ENCODE data around the gene ANAPC5. TPM values are rescaled to one million over a fixed set of nuclear protein-coding genes. Genes with fewer than 3 reads are reported as not detected.

The ANAPC5 gene
- total and polyA plus RNA-seq, 2 donors (not counting 1 experiment from before 2014, with no cell fraction given) = 113 to 149 TPM

- H3K4me3 ChIP-seq (replicated peaks in 1 of 4; ENCODE audit: control extremely low read depth in 1 of 4, insufficient read depth in 1 of 4, low read depth in 3 of 4, low read length in 4 of 4) = no peak overlapping the region
- no peak for DNase-seq (ENCODE audit: low read depth in 2 of 2)
- no peak overlapping the region for H2AFZ ChIP-seq (ENCODE audit: low read length)
- H3K9me3 ChIP-seq (ENCODE audit: control insufficient read depth, insufficient read depth, low read depth, low read length) = no peaks in the 10 kb centered on the region
- no peaks in the 10 kb centered on the region for H3K79me2 ChIP-seq (ENCODE audit: control insufficient read depth, insufficient read depth, low read length)
- peaks cover 7% of the 10 kb centered on the region for H3K36me3 ChIP-seq (ENCODE audit: control insufficient read depth, insufficient read depth, low read length)
- H3K27me3 ChIP-seq (ENCODE audit: control insufficient read depth, insufficient read depth, low read length) = no peaks in the 10 kb centered on the region
- H4K20me1 ChIP-seq (ENCODE audit: control insufficient read depth, extremely low read depth, insufficient read depth, low read length) = no peaks in the 10 kb centered on the region
- no peaks in the 10 kb centered on the region for H3K4me1 ChIP-seq (ENCODE audit: control insufficient read depth, extremely low read depth, insufficient read depth, low read length)
- H3K27ac ChIP-seq (ENCODE audit: insufficient read depth, low read length) = no peak overlapping the region
- H3K4me2 ChIP-seq (ENCODE audit: extremely low read depth, insufficient read depth, low read length) = no peak overlapping the region
- TF ChIP-seq EZH2 (IDR thresholded peaks at IDR 0.05; ENCODE audit: low read length, missing control alignments) = no peak
- TF ChIP-seq, protein P1, sequence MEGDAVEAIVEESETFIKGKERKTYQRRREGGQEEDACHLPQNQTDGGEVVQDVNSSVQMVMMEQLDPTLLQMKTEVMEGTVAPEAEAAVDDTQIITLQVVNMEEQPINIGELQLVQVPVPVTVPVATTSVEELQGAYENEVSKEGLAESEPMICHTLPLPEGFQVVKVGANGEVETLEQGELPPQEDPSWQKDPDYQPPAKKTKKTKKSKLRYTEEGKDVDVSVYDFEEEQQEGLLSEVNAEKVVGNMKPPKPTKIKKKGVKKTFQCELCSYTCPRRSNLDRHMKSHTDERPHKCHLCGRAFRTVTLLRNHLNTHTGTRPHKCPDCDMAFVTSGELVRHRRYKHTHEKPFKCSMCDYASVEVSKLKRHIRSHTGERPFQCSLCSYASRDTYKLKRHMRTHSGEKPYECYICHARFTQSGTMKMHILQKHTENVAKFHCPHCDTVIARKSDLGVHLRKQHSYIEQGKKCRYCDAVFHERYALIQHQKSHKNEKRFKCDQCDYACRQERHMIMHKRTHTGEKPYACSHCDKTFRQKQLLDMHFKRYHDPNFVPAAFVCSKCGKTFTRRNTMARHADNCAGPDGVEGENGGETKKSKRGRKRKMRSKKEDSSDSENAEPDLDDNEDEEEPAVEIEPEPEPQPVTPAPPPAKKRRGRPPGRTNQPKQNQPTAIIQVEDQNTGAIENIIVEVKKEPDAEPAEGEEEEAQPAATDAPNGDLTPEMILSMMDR (conservative IDR thresholded peaks at IDR 0.05 in 1 of 2, IDR thresholded peaks at IDR 0.05 in 1 of 2; ENCODE audit: low read depth in 1 of 2, low read length in 2 of 2) = no peak
- H3K9ac ChIP-seq (ENCODE audit: insufficient read depth, low read length) = no peak overlapping the region
Observed at GRCh38 chr12:121326996-121327674, 25.1 kb downstream of the ANAPC5 start.

DNA sequence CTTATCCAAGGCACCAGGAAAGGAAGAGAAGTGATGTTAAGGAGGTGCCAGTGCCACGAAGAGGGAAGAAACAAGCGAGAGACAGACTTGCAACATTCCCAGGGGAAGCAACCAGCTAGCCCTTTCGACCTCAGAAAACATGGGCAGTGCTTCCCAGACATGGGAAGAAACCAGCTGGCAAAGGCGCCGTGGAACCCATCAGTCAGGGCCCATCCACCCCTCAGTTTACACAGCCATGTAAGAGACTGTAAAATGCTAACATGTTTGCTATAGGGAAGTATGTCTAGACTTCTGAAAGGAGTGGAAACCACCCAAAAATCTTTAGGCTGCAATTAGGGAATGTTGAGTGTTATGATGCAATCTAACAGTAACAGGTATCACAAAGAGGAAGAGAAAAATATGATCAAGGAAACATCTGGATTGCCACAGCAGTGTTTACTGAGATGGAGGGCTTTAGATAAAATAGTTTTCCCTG lies 26.3 kb downstream of the ANAPC5 start:
- Histone ChIP-seq H3K79me2 (ENCODE audit: control insufficient read depth, insufficient read depth, low read length) (no peaks in the 10 kb centered on the region), H3K4me1 (ENCODE audit: control insufficient read depth, extremely low read depth, insufficient read depth, low read length) (no peaks in the 10 kb centered on the region), H3K4me2 (ENCODE audit: extremely low read depth, insufficient read depth, low read length) (no peak overlapping the region), H2AFZ (ENCODE audit: low read length) (no peak overlapping the region), H3K9ac (ENCODE audit: insufficient read depth, low read length) (no peak overlapping the region), H3K4me3 (replicated peaks in 1 of 4; ENCODE audit: control extremely low read depth in 1 of 4, insufficient read depth in 1 of 4, low read depth in 3 of 4, low read length in 4 of 4) (no peak overlapping the region), H3K27ac (ENCODE audit: insufficient read depth, low read length) (no peak overlapping the region), H3K36me3 (ENCODE audit: control insufficient read depth, insufficient read depth, low read length) (peaks cover 7% of the 10 kb centered on the region), H3K9me3 (ENCODE audit: control insufficient read depth, insufficient read depth, low read depth, low read length) (no peaks in the 10 kb centered on the region), H4K20me1 (ENCODE audit: control insufficient read depth, extremely low read depth, insufficient read depth, low read length) (no peaks in the 10 kb centered on the region), H3K27me3 (ENCODE audit: control insufficient read depth, insufficient read depth, low read length) (no peaks in the 10 kb centered on the region)
- no peak for TF ChIP-seq EZH2 (IDR thresholded peaks at IDR 0.05; ENCODE audit: low read length, missing control alignments)
- TF ChIP-seq, protein P1 (conservative IDR thresholded peaks at IDR 0.05 in 1 of 2, IDR thresholded peaks at IDR 0.05 in 1 of 2; ENCODE audit: low read depth in 1 of 2, low read length in 2 of 2) = no peak
- peak in 1 of 2 donors; percentile 40 for DNase-seq (ENCODE audit: low read depth in 2 of 2)

- H4K20me1 ChIP-seq (ENCODE audit: control insufficient read depth, extremely low read depth, insufficient read depth, low read length) = no peaks in the 10 kb centered on the region
- H3K36me3 ChIP-seq (ENCODE audit: control insufficient read depth, insufficient read depth, low read length) = peaks cover 7% of the 10 kb centered on the region
- H3K27ac ChIP-seq (ENCODE audit: insufficient read depth, low read length) = no peak overlapping the region
Observed at GRCh38 chr12:121323908-121324307, 28.3 kb downstream of the ANAPC5 start.

More at GRCh38 chr12:121323908-121324307, 28.3 kb downstream of the ANAPC5 start:
- TF ChIP-seq EZH2 (IDR thresholded peaks at IDR 0.05; ENCODE audit: low read length, missing control alignments) = no peak
- TF ChIP-seq, protein P1 (conservative IDR thresholded peaks at IDR 0.05 in 1 of 2, IDR thresholded peaks at IDR 0.05 in 1 of 2; ENCODE audit: low read depth in 1 of 2, low read length in 2 of 2) = no peak
- no peak for DNase-seq (ENCODE audit: low read depth in 2 of 2)
- no peaks in the 10 kb centered on the region for H3K4me1 ChIP-seq (ENCODE audit: control insufficient read depth, extremely low read depth, insufficient read depth, low read length)
- H3K9me3 ChIP-seq (ENCODE audit: control insufficient read depth, insufficient read depth, low read depth, low read length) = no peaks in the 10 kb centered on the region
- H3K4me3 ChIP-seq (replicated peaks in 1 of 4; ENCODE audit: control extremely low read depth in 1 of 4, insufficient read depth in 1 of 4, low read depth in 3 of 4, low read length in 4 of 4) = no peak overlapping the region
- no peak overlapping the region for H3K9ac ChIP-seq (ENCODE audit: insufficient read depth, low read length)
- no peaks in the 10 kb centered on the region for H3K27me3 ChIP-seq (ENCODE audit: control insufficient read depth, insufficient read depth, low read length)
- no peak overlapping the region for H3K4me2 ChIP-seq (ENCODE audit: extremely low read depth, insufficient read depth, low read length)
- no peak overlapping the region for H2AFZ ChIP-seq (ENCODE audit: low read length)
- H3K79me2 ChIP-seq (ENCODE audit: control insufficient read depth, insufficient read depth, low read length) = no peaks in the 10 kb centered on the region
